ENCODE results near the gene BMPR1A. TPM values are rescaled to one million over a fixed set of nuclear protein-coding genes. Genes with fewer than 3 reads are reported as not detected.

BMPR1A gene
- total RNA-seq, 2 experiments from 2014 or later, result 0.47 to 1.1 TPM

- no TSS peak for BruUV-seq (replicated peaks)
These were observed 34.0 kb downstream of the BMPR1A start for GRCh38 chr10:86790394-86790793.

GRCh38 chr10:86792461-86793167 is 36.2 kb downstream of the BMPR1A start:
- CTCF ChIA-PET (ENCODE audit: unreplicated experiment), result no interaction called here
- POLR2A ChIA-PET, result interaction anchor here (0.6 to 0.8 kb wide), 2 partner anchors 24 to 29 kb away, joined by 3 read pairs; no protein-coding TSS in a partner anchor

More at GRCh38 chr10:86790394-86790793, 34.0 kb downstream of the BMPR1A start:
- TF ChIP-seq EZH2phosphoT487 (IDR thresholded peaks at IDR 0.05; ENCODE audit: borderline replicate concordance, low read depth, low read length) (no peak), CTCF (conservative IDR thresholded peaks at IDR 0.05; ENCODE audit: low read length) (no peak)
- Histone ChIP-seq H3K4me1 (ENCODE audit: insufficient read depth, low read length, poor library complexity, severe bottlenecking) (no peaks in the 10 kb centered on the region), H3K4me2 (ENCODE audit: low read length) (no peak overlapping the region), H3K36me3 (ENCODE audit: insufficient read depth, low read length) (no peaks in the 10 kb centered on the region), H3K4me3 (ENCODE audit: low read depth, low read length, poor library complexity, severe bottlenecking) (no peak overlapping the region), H3K79me2 (ENCODE audit: insufficient read depth, low read depth, low read length) (no peaks in the 10 kb centered on the region), H3K9me2 (ENCODE audit: insufficient read depth, low read length) (no peaks in the 10 kb centered on the region), H3K9me3 (ENCODE audit: low read length) (no peaks in the 10 kb centered on the region), H4K20me1 (ENCODE audit: insufficient read depth, low read length) (no peaks in the 10 kb centered on the region), H3K27ac (ENCODE audit: low read depth, low read length, poor library complexity, severe bottlenecking) (no peak overlapping the region), H2AFZ (ENCODE audit: low read length) (no peak overlapping the region)
- intact Hi-C loops (cut with micrococcal nuclease; ENCODE audit: unreplicated experiment), result no loop called here
- CTCF ChIA-PET (ENCODE audit: unreplicated experiment), result no interaction called here
- no peak for DNase-seq (ENCODE audit: low spot score)
- POLR2A ChIA-PET, result interaction anchor here (0.7 kb wide), 2 partner anchors 10 to 163 kb away, joined by 3 to 4 read pairs; no protein-coding TSS in a partner anchor

More at GRCh38 chr10:86792461-86793167, 36.2 kb downstream of the BMPR1A start:
- Histone ChIP-seq H3K4me2 (ENCODE audit: low read length) (no peak overlapping the region), H3K4me1 (ENCODE audit: insufficient read depth, low read length, poor library complexity, severe bottlenecking) (no peaks in the 10 kb centered on the region), H3K36me3 (ENCODE audit: insufficient read depth, low read length) (no peaks in the 10 kb centered on the region), H2AFZ (ENCODE audit: low read length) (no peak overlapping the region), H3K4me3 (ENCODE audit: low read depth, low read length, poor library complexity, severe bottlenecking) (no peak overlapping the region), H4K20me1 (ENCODE audit: insufficient read depth, low read length) (no peaks in the 10 kb centered on the region), H3K9me2 (ENCODE audit: insufficient read depth, low read length) (no peaks in the 10 kb centered on the region), H3K9me3 (ENCODE audit: low read length) (no peaks in the 10 kb centered on the region), H3K27ac (ENCODE audit: low read depth, low read length, poor library complexity, severe bottlenecking) (no peak overlapping the region), H3K79me2 (ENCODE audit: insufficient read depth, low read depth, low read length) (no peaks in the 10 kb centered on the region)
- intact Hi-C loops (cut with micrococcal nuclease; ENCODE audit: unreplicated experiment), result no loop called here
- DNase-seq (ENCODE audit: low spot score), result no peak
- TF ChIP-seq CTCF (conservative IDR thresholded peaks at IDR 0.05; ENCODE audit: low read length) (no peak), EZH2phosphoT487 (IDR thresholded peaks at IDR 0.05; ENCODE audit: borderline replicate concordance, low read depth, low read length) (no peak)
- BruUV-seq (replicated peaks), result no TSS peak

Measured in OCI-LY7 (cell line).